B cell (primary cell): ENCODE data around the gene TMEM18. TPM values are rescaled to one million over a fixed set of nuclear protein-coding genes. Genes with fewer than 3 reads are reported as not detected.

Source experiments
- ATAC-seq: fragments of 200-7000 bp; cut with Tn5 transposase; one replicate; pipeline ENCODE4 v1.10.0; 2021; ENCODE audit warnings: low read depth, mild to moderate bottlenecking, moderate number of reproducible peaks, moderate library complexity
- CTCF ChIA-PET: fragments of 350-600 bp; sonication (Branson Sonifier 250); formaldehyde crosslinking; loops from one replicate; lab custom pipeline; 2021; ENCODE audit warnings: antibody characterized with exemption, inconsistent platforms; lab: Charles Lee
- POLR2A ChIA-PET: fragments of 350-600 bp; sonication (Branson Sonifier 250); formaldehyde crosslinking; loops from one replicate; lab custom pipeline; 2021; ENCODE audit warnings: antibody characterized with exemption; lab: Charles Lee
- DNase-seq: peaks from one replicate; pipeline ENCODE4 v3.0.0; 2013
- H2AFZ ChIP-seq: 2 replicates; pipeline ENCODE4 v1.6.1; 2012; ENCODE audit warnings: mild to moderate bottlenecking, low read depth, low read length; ENCODE audit not compliant: insufficient read depth, poor library complexity, severe bottlenecking
- H3K27ac ChIP-seq, 2 donors: 1 replicate in 1 of 2; 2 replicates in 1 of 2; pipeline ENCODE4 v1.5.1; 2012 to 2013; ENCODE audit warnings: low read length in 2 of 2, mild to moderate bottlenecking in 2 of 2, moderate library complexity in 1 of 2
- H3K27me3 ChIP-seq, 4 experiments: fragments of 200-600 bp in 1 of 4; sonication (generic) in 1 of 4; replicated peaks in 1 of 4; 1 replicate in 2 of 4; 2 replicates in 2 of 4; pipeline versions ENCODE4 v1.6.1 to v1.7.0; 2013 to 2016; ENCODE audit warnings: low read length in 3 of 4, mild to moderate bottlenecking in 2 of 4, mixed read lengths in 1 of 4, moderate library complexity in 1 of 4; ENCODE audit not compliant: insufficient read depth in 4 of 4, control insufficient read depth in 3 of 4; ENCODE audit errors: control extremely low read depth in 1 of 4
- H3K36me3 ChIP-seq, 2 experiments: replicated peaks in 1 of 2; 1 replicate in 1 of 2; 2 replicates in 1 of 2; pipeline versions ENCODE4 v1.6.1 to v1.7.1; 2013; ENCODE audit warnings: low read length in 1 of 2; ENCODE audit not compliant: insufficient read depth in 2 of 2, control insufficient read depth in 1 of 2; ENCODE audit errors: control extremely low read depth in 1 of 2, extremely low read depth in 1 of 2
- H3K4me1 ChIP-seq, 2 donors: fragments of 200-600 bp in 1 of 2; sonication (generic) in 1 of 2; 1 replicate in 1 of 2; 2 replicates in 1 of 2; pipeline versions ENCODE4 v1.5.1 to v1.6.1; 2013 to 2017; ENCODE audit warnings: low read length in 2 of 2; ENCODE audit not compliant: control insufficient read depth in 2 of 2, insufficient read depth in 2 of 2
- H3K4me2 ChIP-seq: replicated peaks from 2 replicates; pipeline ENCODE3; 2012; ENCODE audit warnings: mild to moderate bottlenecking, low read depth, low read length; ENCODE audit not compliant: poor library complexity, severe bottlenecking
- H3K4me3 ChIP-seq, 5 experiments: fragments of 200-600 bp in 1 of 5; sonication (generic) in 1 of 5; 1 replicate in 3 of 5; 2 replicates in 2 of 5; pipeline versions ENCODE4 v1.5.1 to v1.7.0; 2011 to 2016; ENCODE audit warnings: low read length in 4 of 5, mild to moderate bottlenecking in 4 of 5, low read depth in 2 of 5, control low read depth in 1 of 5, moderate library complexity in 1 of 5; ENCODE audit not compliant: insufficient read depth in 1 of 5; ENCODE audit errors: control extremely low read depth in 1 of 5, extremely low read depth in 1 of 5
- H3K79me2 ChIP-seq: fragments of 200-600 bp; sonication (generic); one replicate; pipeline ENCODE4 v1.6.0; 2016; ENCODE audit warnings: low read length; ENCODE audit not compliant: control insufficient read depth, insufficient read depth
- H3K9ac ChIP-seq: fragments of 200-600 bp; sonication (generic); 2 replicates; pipeline ENCODE4 v1.6.1; 2017; ENCODE audit warnings: mild to moderate bottlenecking, low read length, moderate library complexity
- H3K9me3 ChIP-seq, 3 donors: one replicate each; pipeline versions ENCODE4 v1.6.1 to v1.7.1; 2013; ENCODE audit warnings: low read length in 2 of 3; ENCODE audit not compliant: control insufficient read depth in 2 of 3, insufficient read depth in 1 of 3; ENCODE audit errors: control extremely low read depth in 1 of 3
- H4K20me1 ChIP-seq: 2 replicates; pipeline ENCODE4 v1.6.0; 2012; ENCODE audit warnings: mild to moderate bottlenecking, low read length; ENCODE audit not compliant: insufficient read depth, control insufficient read depth, poor library complexity, severe bottlenecking
- H3K27ac Mint-ChIP-seq: one replicate; pipeline ENCODE4 v1.8.0; 2021; ENCODE audit warnings: mixed read lengths
- H3K27me3 Mint-ChIP-seq: one replicate; pipeline ENCODE4 v1.8.0; 2021; ENCODE audit warnings: mixed read lengths
- H3K4me1 Mint-ChIP-seq: one replicate; pipeline ENCODE4 v1.8.0; 2021; ENCODE audit warnings: mixed read lengths
- H3K4me3 Mint-ChIP-seq: one replicate; pipeline ENCODE4 v1.8.0; 2021; ENCODE audit warnings: mixed read lengths
- H3K9me3 Mint-ChIP-seq: one replicate; pipeline ENCODE4 v1.8.0; 2022; ENCODE audit warnings: mixed read lengths; ENCODE audit not compliant: insufficient read depth
- EZH2 ChIP-seq: IDR thresholded peaks from 2 replicates; pipeline ENCODE4 v1.6.1; 2012; ENCODE audit warnings: borderline replicate concordance, low read depth, mild to moderate bottlenecking, moderate library complexity, low read length; ENCODE audit not compliant: insufficient read depth, poor library complexity, severe bottlenecking
- WGBS: methylation state at CpG from one replicate; pipeline ENCODE4 v1.1.5; 2013; ENCODE audit warnings: missing lambda C conversion rate; ENCODE audit not compliant: insufficient coverage; 5-methylcytosine and 5-hydroxymethylcytosine counted together
- intact Hi-C: fragments of 100-400 bp; cut with micrococcal nuclease; formaldehyde crosslinking; loops from one replicate; pipeline ENCODE4 v1.10.0; 2022
- polyA plus RNA-seq: library from polyadenylated mRNA; depleted of rRNA; stranded (reverse); fragments of >200 nt; gene quantifications from 2 replicates; pipeline ENCODE4 v1.2.3, GENCODE V29; 2012
- total RNA-seq, 2 donors: library from RNA; stranded (reverse); fragments of 120-200 nt in 1 of 2; gene quantifications; 1 replicate in 1 of 2; 2 replicates in 1 of 2; pipeline versions ENCODE4 v1.2.3 to v1.2.4, GENCODE V29; 2013 to 2022
- TF ChIP-seq, protein P1 (sequence below): fragments of 200-600 bp; IDR thresholded peaks from one replicate; pipeline ENCODE4 v1.8.0; 2022; ENCODE audit warnings: antibody characterized with exemption, mild to moderate bottlenecking

Gene TMEM18
- total and polyA plus RNA-seq, 2 donors (not counting 1 experiment from before 2014, with no cell fraction given): 14.4 to 38.5 TPM

DNA sequence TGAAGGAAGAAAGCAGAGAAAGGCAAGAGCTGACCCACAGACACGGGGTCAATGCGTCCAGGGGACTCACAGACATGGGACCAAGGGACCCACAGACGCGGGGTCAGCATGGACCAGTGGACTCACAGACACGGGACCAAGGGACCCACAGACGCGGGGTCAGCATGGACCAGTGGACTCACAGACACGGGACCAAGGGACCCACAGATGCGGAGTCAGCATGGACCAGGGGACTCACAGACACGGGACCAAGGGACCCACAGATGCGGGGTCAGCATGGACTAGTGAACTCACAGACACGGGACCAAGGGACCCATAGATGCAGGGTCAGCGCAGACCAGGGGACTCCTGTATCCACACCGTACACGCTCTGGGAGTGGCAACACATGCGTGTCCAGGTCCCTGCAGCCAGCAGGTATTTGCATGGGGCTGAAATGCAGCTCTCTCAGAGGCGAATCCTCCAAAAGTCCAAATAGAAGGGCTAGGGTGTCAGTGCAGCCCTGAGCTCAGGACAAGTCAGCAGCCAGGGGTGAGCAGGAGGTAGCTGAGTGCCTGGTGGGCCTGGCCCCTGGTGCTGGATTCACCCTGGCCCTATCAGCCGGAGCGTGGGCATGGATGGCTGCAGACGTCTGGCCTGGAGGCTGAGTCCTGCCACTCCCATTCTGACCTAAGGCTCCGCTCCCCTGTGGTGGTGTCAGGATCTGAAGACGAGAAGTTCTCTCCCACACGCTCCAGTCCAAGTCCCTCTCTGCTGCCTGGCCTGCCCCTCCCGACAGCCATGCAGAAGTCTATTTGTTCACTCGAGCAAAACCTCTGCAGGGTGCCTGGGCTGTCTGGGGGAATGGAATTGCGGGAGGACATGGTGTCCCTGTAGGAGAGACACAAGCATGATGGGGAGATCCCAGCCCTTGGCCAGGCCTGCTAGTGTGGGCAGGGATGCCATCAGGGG lies 28.5 kb downstream of the TMEM18 start:
- Histone ChIP-seq H2AFZ (no peak overlapping the region), H3K4me1 (no peaks in the 10 kb centered on the region), H3K27me3 (peaks cover 0 to 8% (median 2%) of the 10 kb centered on the region in 4 experiments), H3K4me3 (no peak overlapping the region), H3K9ac (no peak overlapping the region), H4K20me1 (no peaks in the 10 kb centered on the region), H3K36me3 (no peaks in the 10 kb centered on the region), H3K9me3 (no peaks in the 10 kb centered on the region), H3K79me2 (no peaks in the 10 kb centered on the region), H3K27ac (no peak overlapping the region), H3K4me2 (no peak overlapping the region)
- Mint-ChIP-seq H3K9me3 (no peaks in the 10 kb centered on the region), H3K4me1 (no peaks in the 10 kb centered on the region), H3K27me3 (peaks cover 13% of the 10 kb centered on the region), H3K27ac (no peak overlapping the region), H3K4me3 (no peak overlapping the region)
- ChIA-PET CTCF (interaction anchor here (0.9 kb wide), 1 partner anchor 12 kb away, joined by 4 read pairs; no protein-coding TSS in a partner anchor), POLR2A (no interaction called here)
- DNase-seq: no peak
- TF ChIP-seq EZH2: no peak
- TF ChIP-seq, protein P1, sequence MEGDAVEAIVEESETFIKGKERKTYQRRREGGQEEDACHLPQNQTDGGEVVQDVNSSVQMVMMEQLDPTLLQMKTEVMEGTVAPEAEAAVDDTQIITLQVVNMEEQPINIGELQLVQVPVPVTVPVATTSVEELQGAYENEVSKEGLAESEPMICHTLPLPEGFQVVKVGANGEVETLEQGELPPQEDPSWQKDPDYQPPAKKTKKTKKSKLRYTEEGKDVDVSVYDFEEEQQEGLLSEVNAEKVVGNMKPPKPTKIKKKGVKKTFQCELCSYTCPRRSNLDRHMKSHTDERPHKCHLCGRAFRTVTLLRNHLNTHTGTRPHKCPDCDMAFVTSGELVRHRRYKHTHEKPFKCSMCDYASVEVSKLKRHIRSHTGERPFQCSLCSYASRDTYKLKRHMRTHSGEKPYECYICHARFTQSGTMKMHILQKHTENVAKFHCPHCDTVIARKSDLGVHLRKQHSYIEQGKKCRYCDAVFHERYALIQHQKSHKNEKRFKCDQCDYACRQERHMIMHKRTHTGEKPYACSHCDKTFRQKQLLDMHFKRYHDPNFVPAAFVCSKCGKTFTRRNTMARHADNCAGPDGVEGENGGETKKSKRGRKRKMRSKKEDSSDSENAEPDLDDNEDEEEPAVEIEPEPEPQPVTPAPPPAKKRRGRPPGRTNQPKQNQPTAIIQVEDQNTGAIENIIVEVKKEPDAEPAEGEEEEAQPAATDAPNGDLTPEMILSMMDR: no peak
- intact Hi-C loops: no loop called here
- 92% methylated on average over 26 of the region's 26 CpGs for WGBS
- ATAC-seq: no peak

DNA sequence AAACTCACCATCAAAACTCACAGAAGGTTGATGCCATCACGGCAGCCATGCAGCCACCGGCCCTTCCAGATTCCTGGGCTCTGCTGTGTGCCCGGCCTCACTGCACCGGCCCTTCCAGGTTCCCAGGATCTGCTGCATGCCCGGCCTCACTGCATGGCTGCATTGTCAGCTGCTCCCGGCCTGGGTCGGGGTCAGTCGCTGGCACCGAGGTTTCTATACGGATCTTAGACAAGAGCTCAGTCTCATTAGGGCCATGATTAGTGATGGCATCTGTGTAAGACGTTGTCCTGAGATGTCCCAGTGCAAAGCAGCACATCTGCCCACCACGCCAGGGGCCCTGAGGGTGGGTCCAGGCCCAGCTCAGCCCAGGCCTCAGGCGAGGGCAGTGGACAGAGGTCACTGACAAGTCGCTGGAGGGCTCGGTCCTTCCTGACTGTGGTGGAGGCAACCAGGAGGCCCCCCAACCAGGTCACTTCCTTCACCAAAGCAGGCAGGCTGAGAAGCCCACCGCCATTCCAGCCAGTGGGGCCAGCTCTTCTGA lies 29.4 kb downstream of the TMEM18 start:
- TF ChIP-seq, protein P1: no peak
- no peak for TF ChIP-seq EZH2

More for the DNA sequence above, 29.4 kb downstream of the TMEM18 start:
- Histone ChIP-seq H3K4me3 (no peak overlapping the region), H3K27me3 (peaks cover 0 to 8% (median 2%) of the 10 kb centered on the region in 4 experiments), H3K36me3 (no peaks in the 10 kb centered on the region), H3K9me3 (no peaks in the 10 kb centered on the region), H4K20me1 (no peaks in the 10 kb centered on the region), H3K27ac (no peak overlapping the region), H3K4me1 (no peaks in the 10 kb centered on the region), H3K9ac (no peak overlapping the region), H3K4me2 (no peak overlapping the region), H3K79me2 (no peaks in the 10 kb centered on the region), H2AFZ (no peak overlapping the region)
- ATAC-seq (no peak), DNase-seq (no peak)
- H3K9me3 Mint-ChIP-seq: no peaks in the 10 kb centered on the region
- peaks cover 16% of the 10 kb centered on the region for H3K27me3 Mint-ChIP-seq
- ChIA-PET POLR2A (no interaction called here), CTCF (no interaction called here)
- 86% methylated on average over 15 of the region's 16 CpGs for WGBS
- H3K4me1 Mint-ChIP-seq: no peaks in the 10 kb centered on the region
- intact Hi-C loops: no loop called here
- H3K27ac Mint-ChIP-seq: no peak overlapping the region
- no peak overlapping the region for H3K4me3 Mint-ChIP-seq
